Stomach smooth muscle (tissue), 2 donors: ENCODE measurements around the gene COL25A1.

Experiments used
- H3K27ac ChIP-seq: one replicate; pipeline ENCODE4 v1.7.0; 2013; ENCODE audit warnings: mild to moderate bottlenecking, low read length, inconsistent platforms
- H3K27me3 ChIP-seq, 2 donors: one replicate each; pipeline ENCODE4 v1.7.0; 2013; ENCODE audit warnings: low read length in 2 of 2; ENCODE audit not compliant: insufficient read depth in 2 of 2, control insufficient read depth in 1 of 2
- H3K36me3 ChIP-seq, 2 donors: one replicate each; pipeline ENCODE4 v1.7.0; 2013; ENCODE audit warnings: low read length in 2 of 2; ENCODE audit not compliant: control insufficient read depth in 2 of 2, insufficient read depth in 2 of 2
- H3K4me1 ChIP-seq: one replicate; pipeline ENCODE4 v1.7.0; 2013; ENCODE audit warnings: low read length; ENCODE audit not compliant: control insufficient read depth, insufficient read depth
- H3K4me3 ChIP-seq, 2 donors: one replicate each; pipeline ENCODE4 v1.7.0; 2013; ENCODE audit warnings: low read length in 2 of 2
- H3K9ac ChIP-seq, 2 donors: one replicate each; pipeline ENCODE4 v1.7.0; 2013; ENCODE audit warnings: low read length in 2 of 2, mild to moderate bottlenecking in 1 of 2
- H3K9me3 ChIP-seq, 2 donors: one replicate each; pipeline ENCODE4 v1.7.0; 2013; ENCODE audit warnings: low read length in 2 of 2; ENCODE audit not compliant: control insufficient read depth in 2 of 2
- donor health status: healthy.
- donor health status: Pancreatic carcinoma.

COL25A1 gene

DNA sequence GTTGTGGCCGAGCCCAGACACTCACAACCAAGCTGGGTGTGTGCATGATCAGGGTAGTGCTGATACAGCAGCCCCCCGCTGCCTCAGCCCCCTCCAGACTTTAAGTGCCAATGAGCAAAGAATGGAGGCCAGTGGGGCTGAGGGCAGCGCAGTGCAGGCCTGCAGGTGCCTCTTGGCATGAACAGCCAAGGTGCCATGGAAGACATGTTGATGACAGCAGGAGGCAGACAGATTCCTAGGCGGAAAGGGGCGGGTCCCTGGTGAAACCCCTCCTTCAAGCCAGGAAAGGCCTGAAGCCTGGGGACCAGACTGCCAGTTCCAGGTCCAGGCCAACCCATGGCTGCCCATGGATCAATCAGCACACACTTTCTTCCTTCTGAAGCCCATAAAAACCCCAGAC lies 286.3 kb downstream of the COL25A1 start:
- H3K9me3 ChIP-seq = peaks cover 0 to 2% of the 10 kb centered on the region in 2 donors
- no peaks in the 10 kb centered on the region for H3K4me1 ChIP-seq
- no peaks in the 10 kb centered on the region for H3K36me3 ChIP-seq
- H3K4me3 ChIP-seq = no peak overlapping the region
- no peak overlapping the region for H3K27ac ChIP-seq
- no peaks in the 10 kb centered on the region for H3K27me3 ChIP-seq
- no peak overlapping the region for H3K9ac ChIP-seq

DNA sequence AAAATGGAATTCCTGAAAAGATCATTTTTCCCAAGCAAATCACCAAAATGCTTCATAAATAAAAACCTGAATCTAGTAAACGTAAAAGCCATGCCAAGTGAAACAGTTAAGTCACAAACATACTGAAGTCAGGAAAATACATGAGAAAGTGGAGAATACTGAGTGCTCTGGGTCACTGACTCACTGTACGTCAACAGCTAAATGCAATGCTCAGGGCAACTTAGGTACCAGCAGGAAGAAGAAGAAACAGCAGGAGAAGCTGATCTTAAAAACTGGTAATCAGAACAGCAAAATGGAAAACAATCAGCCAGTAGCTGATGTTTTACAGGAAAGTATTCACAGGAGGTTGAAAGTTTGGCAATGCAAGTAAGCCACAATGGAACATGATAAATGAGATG lies 287.0 kb downstream of the COL25A1 start:
- Histone ChIP-seq H3K27ac (no peak overlapping the region), H3K9me3 (no peaks in the 10 kb centered on the region), H3K4me1 (no peaks in the 10 kb centered on the region), H3K36me3 (no peaks in the 10 kb centered on the region), H3K9ac (no peak overlapping the region), H3K4me3 (no peak overlapping the region), H3K27me3 (no peaks in the 10 kb centered on the region)

DNA sequence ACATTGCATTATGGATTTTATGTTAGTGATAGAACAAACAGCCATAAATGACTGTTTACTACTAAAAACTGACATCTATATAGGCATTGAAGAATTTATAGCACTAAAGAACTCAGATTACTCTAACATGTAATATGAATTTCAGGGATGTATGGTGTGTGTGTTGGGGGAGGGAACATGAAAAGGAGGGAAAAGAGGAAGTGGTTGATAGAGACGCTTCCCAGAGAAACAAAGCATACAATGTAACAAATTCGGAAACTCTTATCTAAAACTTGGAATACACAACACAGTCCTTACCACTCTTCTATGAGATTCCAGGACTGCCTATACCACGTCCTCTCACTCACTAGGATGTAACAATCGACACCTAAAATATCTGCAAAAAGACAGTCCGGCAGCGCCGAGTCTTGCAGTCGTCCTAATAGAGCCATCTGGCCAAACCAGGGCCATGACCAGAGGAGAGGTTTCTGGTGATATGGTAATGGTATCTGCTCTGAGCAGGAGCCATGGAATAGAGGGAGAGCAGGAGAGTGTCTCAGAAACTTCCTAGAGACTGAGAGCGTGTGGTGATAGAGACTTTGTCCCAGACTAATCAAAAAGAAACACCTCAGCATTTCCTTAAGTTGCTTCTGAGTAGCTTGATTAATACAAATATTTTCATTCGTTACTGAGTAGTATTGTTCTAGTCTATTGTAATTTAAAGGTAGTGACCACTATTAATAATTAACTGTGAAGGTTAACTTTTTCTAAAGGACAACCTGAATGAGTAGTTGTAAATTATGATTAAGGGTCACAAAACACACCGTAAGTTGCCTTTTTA lies 287.7 kb downstream of the COL25A1 start:
- Histone ChIP-seq H3K9me3 (no peaks in the 10 kb centered on the region), H3K4me3 (no peak overlapping the region), H3K36me3 (no peaks in the 10 kb centered on the region), H3K4me1 (no peaks in the 10 kb centered on the region), H3K27me3 (no peaks in the 10 kb centered on the region), H3K27ac (no peak overlapping the region), H3K9ac (no peak overlapping the region)

DNA sequence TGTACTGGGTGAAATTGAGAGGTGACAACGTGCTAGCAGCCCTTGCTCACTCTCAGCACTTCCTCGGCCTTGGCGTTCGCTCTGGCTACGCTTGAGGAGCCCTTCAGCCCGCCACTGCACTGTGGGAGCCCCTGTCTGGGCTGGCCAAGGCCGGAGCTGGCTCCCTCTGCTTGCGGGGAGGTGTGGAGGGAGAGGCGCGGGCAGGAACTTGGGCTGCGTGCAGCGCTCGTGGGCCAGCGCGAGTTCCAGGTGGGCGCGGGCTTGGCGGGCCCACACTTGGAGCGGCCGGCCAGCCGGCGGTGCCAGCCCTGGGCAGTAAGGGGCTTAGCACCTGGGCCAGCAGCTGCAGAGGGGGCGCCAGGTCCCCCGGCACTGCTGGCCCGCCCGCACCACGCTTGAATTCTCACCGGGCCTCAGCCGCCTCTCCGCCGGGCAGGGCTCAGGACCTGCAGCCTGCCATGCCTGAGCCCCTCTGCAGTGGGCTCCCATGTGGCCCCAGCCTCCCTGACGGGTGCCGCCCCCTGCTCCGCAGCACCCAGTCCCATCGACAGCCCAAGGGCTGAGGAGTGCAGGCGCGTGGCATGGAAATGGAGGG lies 290.1 kb downstream of the COL25A1 start:
- H3K9me3 ChIP-seq = no peaks in the 10 kb centered on the region
- no peaks in the 10 kb centered on the region for H3K36me3 ChIP-seq
- H3K27me3 ChIP-seq = no peaks in the 10 kb centered on the region
- no peak overlapping the region for H3K9ac ChIP-seq
- no peaks in the 10 kb centered on the region for H3K4me1 ChIP-seq
- no peak overlapping the region for H3K4me3 ChIP-seq
- H3K27ac ChIP-seq = no peak overlapping the region

DNA sequence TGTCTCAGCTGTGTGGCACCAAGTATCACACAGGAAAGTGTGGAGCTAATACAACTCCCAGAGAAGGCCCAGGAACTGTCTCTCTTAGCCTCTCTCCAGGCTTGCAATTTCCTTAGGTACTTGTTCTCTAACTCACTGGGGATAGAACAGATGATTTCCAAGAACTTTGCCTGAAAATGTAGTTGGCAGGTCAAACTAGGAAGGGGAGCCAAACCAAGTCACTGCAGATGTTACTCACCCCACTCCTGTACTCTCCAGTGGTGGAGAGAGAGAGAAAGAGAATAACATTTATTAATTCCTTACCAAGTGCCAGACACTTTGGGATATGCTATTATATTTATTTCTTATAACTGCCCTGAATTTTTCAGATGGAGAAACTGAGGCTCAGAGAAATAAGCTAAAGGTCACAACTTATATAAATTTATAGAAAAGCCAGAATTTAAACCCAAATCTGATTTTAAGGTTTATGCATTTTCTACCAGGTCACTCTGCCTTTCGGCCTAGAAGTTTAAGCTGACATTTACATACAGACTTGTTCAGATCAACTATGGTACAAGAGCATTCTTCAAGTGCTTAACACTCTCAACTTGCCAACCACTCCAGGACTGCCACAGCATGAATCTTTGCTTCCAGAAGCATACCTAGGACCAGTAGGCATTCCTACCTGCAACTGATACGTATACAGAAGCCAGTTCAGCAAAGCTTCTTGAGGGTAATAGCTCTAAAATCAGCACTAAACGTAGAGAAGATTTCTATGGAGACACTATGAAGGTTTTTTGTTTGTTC lies 291.0 kb downstream of the COL25A1 start:
- H3K9me3 ChIP-seq = no peaks in the 10 kb centered on the region
- H3K27ac ChIP-seq = no peak overlapping the region
- H3K4me3 ChIP-seq = no peak overlapping the region
- H3K27me3 ChIP-seq = no peaks in the 10 kb centered on the region
- H3K9ac ChIP-seq = no peak overlapping the region
- no peaks in the 10 kb centered on the region for H3K4me1 ChIP-seq
- H3K36me3 ChIP-seq = no peaks in the 10 kb centered on the region

DNA sequence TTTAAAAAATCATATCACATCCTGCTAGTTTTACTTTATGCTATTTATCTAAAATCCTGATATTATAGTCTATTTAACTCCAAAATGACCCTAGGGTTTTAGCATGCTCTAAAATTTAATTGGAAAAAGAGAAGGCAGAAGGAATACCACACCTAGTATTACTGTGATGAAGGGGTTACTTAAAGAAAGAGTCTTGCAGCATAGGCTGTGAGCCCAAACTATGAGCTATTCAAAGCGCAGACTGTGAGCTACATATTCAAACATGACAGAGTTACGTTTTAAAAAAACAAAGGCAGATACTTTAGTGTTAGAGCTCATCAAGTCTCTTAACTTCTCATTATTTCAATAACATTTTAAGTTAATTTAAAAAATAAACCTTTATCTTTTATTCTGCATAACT lies 291.9 kb downstream of the COL25A1 start:
- Histone ChIP-seq H3K9me3 (no peaks in the 10 kb centered on the region), H3K4me1 (no peaks in the 10 kb centered on the region), H3K4me3 (no peak overlapping the region), H3K9ac (no peak overlapping the region), H3K27ac (no peak overlapping the region), H3K36me3 (no peaks in the 10 kb centered on the region), H3K27me3 (no peaks in the 10 kb centered on the region)

DNA sequence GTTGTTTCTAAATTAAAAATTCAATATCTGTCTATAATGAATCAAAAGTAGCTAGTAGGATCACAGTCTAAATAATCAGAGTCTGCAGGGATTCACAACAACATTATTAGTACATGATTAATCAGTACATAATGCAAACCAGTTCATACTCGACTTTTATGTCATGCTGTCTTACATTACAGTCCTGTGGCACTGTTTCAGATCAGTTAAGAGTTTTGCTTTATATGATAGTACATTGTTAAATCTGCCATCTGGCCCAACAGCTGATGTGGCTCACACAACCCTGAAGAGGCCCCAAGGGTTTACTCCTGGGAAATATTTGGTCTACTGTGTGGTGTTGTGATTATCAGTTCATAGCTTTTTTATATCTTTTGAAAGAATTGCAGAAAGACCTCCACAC lies 292.5 kb downstream of the COL25A1 start:
- H3K36me3 ChIP-seq = no peaks in the 10 kb centered on the region
- no peaks in the 10 kb centered on the region for H3K4me1 ChIP-seq
- no peak overlapping the region for H3K27ac ChIP-seq
- no peaks in the 10 kb centered on the region for H3K9me3 ChIP-seq
- H3K9ac ChIP-seq = no peak overlapping the region
- H3K4me3 ChIP-seq = no peak overlapping the region
- no peaks in the 10 kb centered on the region for H3K27me3 ChIP-seq

DNA sequence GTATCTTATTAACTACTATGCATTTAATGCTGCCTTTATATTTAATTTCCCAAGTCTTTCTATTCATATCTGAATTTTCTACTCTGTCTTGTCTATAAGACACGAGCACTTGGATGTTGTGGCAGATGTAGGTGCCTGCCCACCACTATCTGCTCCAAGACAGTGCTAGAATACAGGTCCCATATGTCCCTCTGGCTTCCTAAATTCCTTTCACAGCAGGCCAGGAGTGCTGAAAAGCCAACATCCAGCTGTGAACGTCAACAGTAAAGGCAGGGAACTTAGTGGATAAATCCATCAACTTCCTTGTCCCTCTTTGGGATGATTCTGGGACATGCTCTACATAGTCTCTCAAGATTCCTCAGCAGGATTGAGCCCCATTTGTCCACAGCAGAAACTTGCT lies 294.5 kb downstream of the COL25A1 start:
- no peak overlapping the region for H3K9ac ChIP-seq
- no peaks in the 10 kb centered on the region for H3K9me3 ChIP-seq
- H3K36me3 ChIP-seq = no peaks in the 10 kb centered on the region
- H3K4me3 ChIP-seq = no peak overlapping the region
- no peaks in the 10 kb centered on the region for H3K27me3 ChIP-seq
- H3K27ac ChIP-seq = no peak overlapping the region
- H3K4me1 ChIP-seq = no peaks in the 10 kb centered on the region

DNA sequence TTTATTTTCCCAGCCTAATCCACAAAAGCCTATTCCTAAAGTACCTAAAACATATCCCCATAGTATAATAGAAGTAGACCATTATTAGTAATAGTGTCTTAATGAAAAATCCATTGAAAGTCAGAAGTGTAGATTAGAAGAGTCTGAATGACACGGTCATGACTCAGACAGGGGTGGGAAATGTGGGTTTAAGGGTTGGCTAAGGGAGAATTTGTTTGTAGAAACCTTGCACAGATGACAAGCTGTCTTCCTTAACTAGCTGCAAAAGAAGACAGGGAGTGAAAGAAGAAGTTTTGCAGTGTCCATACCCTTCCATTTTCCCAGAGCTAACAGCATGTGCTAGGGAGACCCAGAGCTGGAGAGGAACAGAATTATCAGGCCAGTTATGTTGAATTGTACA lies 296.9 kb downstream of the COL25A1 start:
- H3K27ac ChIP-seq = no peak overlapping the region
- no peak overlapping the region for H3K4me3 ChIP-seq
- no peaks in the 10 kb centered on the region for H3K4me1 ChIP-seq
- H3K9me3 ChIP-seq = no peaks in the 10 kb centered on the region
- H3K9ac ChIP-seq = no peak overlapping the region
- H3K27me3 ChIP-seq = no peaks in the 10 kb centered on the region
- no peaks in the 10 kb centered on the region for H3K36me3 ChIP-seq

DNA sequence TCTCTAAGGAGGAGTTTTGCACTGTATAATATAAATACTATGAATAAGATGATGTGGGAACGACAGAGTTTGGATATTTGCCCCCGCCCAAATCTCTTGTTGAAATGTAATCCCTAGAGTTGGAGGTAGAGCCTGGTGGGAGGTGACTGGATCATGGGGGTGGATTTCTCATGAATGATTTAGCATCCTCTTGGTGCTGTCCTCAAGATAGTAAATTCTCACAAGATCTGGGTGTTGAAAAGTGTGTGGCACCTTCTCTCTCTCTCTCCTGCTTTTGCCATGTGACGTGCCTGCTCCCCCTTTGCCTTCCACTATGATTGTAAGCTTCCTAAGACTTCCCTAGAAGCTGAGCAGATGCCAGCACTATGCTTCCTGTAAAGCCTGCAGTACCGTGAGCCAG lies 298.0 kb downstream of the COL25A1 start:
- no peak overlapping the region for H3K4me3 ChIP-seq
- H3K9ac ChIP-seq = no peak overlapping the region
- no peaks in the 10 kb centered on the region for H3K9me3 ChIP-seq
- H3K27me3 ChIP-seq = no peaks in the 10 kb centered on the region
- H3K36me3 ChIP-seq = no peaks in the 10 kb centered on the region
- no peaks in the 10 kb centered on the region for H3K4me1 ChIP-seq
- no peak overlapping the region for H3K27ac ChIP-seq

DNA sequence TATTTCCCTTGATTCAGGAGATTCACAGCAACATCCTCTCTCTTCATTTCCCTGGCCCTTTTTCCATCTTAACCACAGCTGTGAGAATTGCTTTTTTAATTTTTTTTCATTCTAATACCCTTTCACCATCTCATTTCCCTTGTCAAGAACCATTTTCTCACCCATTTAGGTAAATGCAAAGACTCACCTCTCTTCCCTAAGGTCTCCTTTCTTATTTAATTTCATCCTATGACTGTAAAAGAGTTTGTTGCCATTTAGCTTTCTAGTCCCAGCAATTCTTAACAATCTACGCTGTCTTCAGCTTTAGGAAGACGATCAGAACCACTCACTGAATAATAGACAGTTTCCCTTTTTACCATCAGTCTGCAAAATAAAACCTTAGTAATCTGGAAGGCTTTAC lies 298.5 kb downstream of the COL25A1 start:
- H3K4me1 ChIP-seq = no peaks in the 10 kb centered on the region
- no peaks in the 10 kb centered on the region for H3K27me3 ChIP-seq
- no peaks in the 10 kb centered on the region for H3K9me3 ChIP-seq
- no peaks in the 10 kb centered on the region for H3K36me3 ChIP-seq
- H3K9ac ChIP-seq = no peak overlapping the region
- H3K27ac ChIP-seq = no peak overlapping the region
- H3K4me3 ChIP-seq = no peak overlapping the region
